Panc1 (cell line): Measurements from ENCODE around the gene CLIP3. TPM values are rescaled to one million over a fixed set of nuclear protein-coding genes. Genes with fewer than 3 reads are reported as not detected.

Experiments used
- ATAC-seq: fragments of 200-7000 bp; cut with Tn5 transposase; 2 replicates; pipeline ENCODE4 v1.9.1; 2020; ENCODE audit warnings: mild to moderate bottlenecking, moderate library complexity
- BruUV-seq: library from RNA; stranded (reverse); fragments of 400-500 nt; replicated peaks from 2 replicates; lab custom pipeline; 2021; lab: Mats Ljungman, UMichigan
- CTCF ChIA-PET: fragments of 300-600 bp; sonication (Branson Sonifier 250); formaldehyde crosslinking; loops from one replicate; lab custom pipeline; 2022; ENCODE audit warnings: antibody characterized with exemption; lab: Charles Lee
- POLR2A ChIA-PET: fragments of 300-600 bp; sonication (Branson Sonifier 250); formaldehyde crosslinking; loops from one replicate; lab custom pipeline; 2022; ENCODE audit warnings: antibody characterized with exemption; lab: Charles Lee
- DNase-seq: peaks from one replicate; pipeline ENCODE4 v3.0.0-alpha.2; 2010; ENCODE audit warnings: low read depth, low spot score
- H3K27ac ChIP-seq: 2 replicates; pipeline ENCODE4 v1.5.1; 2011; ENCODE audit warnings: mild to moderate bottlenecking, low read length, inconsistent platforms
- H3K27me3 ChIP-seq: fragments of 200-500 bp; sonication (Bioruptor generic); 2 replicates; pipeline ENCODE4 v1.6.0; 2014; ENCODE audit warnings: low read length, inconsistent platforms; ENCODE audit not compliant: control insufficient read depth, insufficient read depth
- H3K36me3 ChIP-seq: fragments of 200-500 bp; sonication (Bioruptor generic); 2 replicates; pipeline ENCODE4 v1.5.1; 2014; ENCODE audit warnings: inconsistent platforms, mild to moderate bottlenecking, low read length, moderate library complexity; ENCODE audit not compliant: control insufficient read depth, insufficient read depth
- H3K4me1 ChIP-seq: 2 replicates; pipeline ENCODE4 v1.5.1; 2011; ENCODE audit warnings: inconsistent platforms, mild to moderate bottlenecking, low read length, moderate library complexity; ENCODE audit not compliant: control insufficient read depth, insufficient read depth
- H3K4me3 ChIP-seq, 2 experiments: 2 replicates each; pipeline ENCODE4 v1.5.1; 2011 to 2012; ENCODE audit warnings: low read depth in 2 of 2, low read length in 2 of 2, mild to moderate bottlenecking in 2 of 2, inconsistent platforms in 1 of 2, moderate library complexity in 1 of 2
- H3K9me3 ChIP-seq: fragments of 200-500 bp; sonication (Bioruptor generic); 2 replicates; pipeline ENCODE4 v1.5.1; 2014; ENCODE audit warnings: low read depth, mild to moderate bottlenecking, inconsistent platforms, low read length, moderate library complexity; ENCODE audit not compliant: control insufficient read depth, insufficient read depth
- POLR2AphosphoS5 ChIP-seq: IDR thresholded peaks from 2 replicates; pipeline ENCODE4 v1.6.1; 2012; ENCODE audit warnings: mild to moderate bottlenecking, low read depth, low read length, moderate library complexity
- SIN3A ChIP-seq: IDR thresholded peaks from 2 replicates; pipeline ENCODE4 v1.6.1; 2012; ENCODE audit warnings: low read depth, mild to moderate bottlenecking, low read length, moderate library complexity, borderline replicate concordance; ENCODE audit not compliant: insufficient read depth
- TCF7L2 ChIP-seq: IDR thresholded peaks from 2 replicates; pipeline ENCODE4 v1.6.1; 2011; ENCODE audit warnings: mild to moderate bottlenecking, low read depth, low read length, inconsistent platforms
- in situ Hi-C: cut with HindIII; loops from 2 replicates; pipeline ENCODE4 v1.10.0; 2016; ENCODE audit warnings: low sequenced_read_pairs, low pct_unique_long_range_greater_than_20kb
- intact Hi-C: fragments of 100-400 bp; cut with micrococcal nuclease; formaldehyde crosslinking; loops from one replicate; pipeline ENCODE4 v1.10.0; 2022; ENCODE audit not compliant: unreplicated experiment
- total RNA-seq: library from RNA; stranded (reverse); gene quantifications from one replicate; pipeline ENCODE4 v1.2.1, GENCODE V29; 2021; ENCODE audit not compliant: unreplicated experiment
- TF ChIP-seq, protein P1 (sequence below): fragments of 450-650 bp; IDR thresholded peaks from 2 replicates; pipeline ENCODE4 v1.5.1; 2017; ENCODE audit warnings: mild to moderate bottlenecking
- TF ChIP-seq, protein P2 (sequence below), 2 experiments: IDR thresholded peaks; 2 replicates each; pipeline ENCODE4 v1.6.1; 2011 to 2012; ENCODE audit warnings: low read depth in 2 of 2, control low read depth in 1 of 2, low read length in 1 of 2, mild to moderate bottlenecking in 1 of 2, moderate library complexity in 1 of 2; ENCODE audit not compliant: insufficient read depth in 1 of 2

The CLIP3 gene
- total RNA-seq, 1 experiment from 2014 or later = 4.7 TPM

DNA sequence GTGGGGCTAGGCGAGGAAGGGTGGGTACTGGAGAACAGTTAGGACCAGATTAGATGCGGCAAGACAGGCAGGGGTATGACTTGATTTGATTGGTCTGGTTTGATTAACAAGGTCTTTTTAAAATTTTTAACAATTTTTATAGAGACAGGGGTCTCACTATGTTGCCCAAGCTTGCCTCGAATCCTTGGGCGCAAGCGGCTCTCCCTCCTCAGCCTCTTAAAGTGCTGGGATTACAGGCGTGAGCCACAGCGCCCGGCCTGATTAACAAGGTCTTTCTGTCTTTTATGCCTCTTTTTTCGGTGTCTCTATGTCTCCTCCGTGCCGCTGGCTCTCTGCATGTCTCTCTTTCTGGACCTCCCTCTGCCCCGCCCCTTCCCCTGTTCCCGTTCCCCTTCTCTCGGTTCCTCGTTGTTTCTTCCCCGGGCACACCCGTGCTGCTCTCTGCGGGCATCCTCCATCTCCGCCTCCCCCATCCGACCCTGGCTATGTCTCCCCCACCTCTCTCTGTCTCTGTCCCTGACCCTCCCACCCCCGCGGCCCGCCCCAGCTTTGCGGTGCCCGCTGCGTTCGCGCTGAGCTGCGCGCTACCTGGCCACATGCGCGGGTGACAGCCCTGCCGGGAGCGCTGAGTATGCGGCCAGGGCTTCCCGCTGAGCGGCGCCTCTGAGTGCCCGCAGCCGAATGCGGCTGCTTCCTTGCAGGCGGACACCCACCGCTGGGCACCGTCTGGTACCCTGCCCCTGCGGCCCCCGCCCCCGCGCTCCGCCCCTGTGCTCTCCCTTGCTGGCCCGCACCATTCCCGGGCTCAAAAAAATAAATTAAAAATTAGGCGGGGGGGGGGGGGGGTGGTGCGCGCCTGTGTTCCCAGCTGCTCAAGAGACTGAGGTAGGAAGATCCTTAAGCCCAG lies 45.8 kb downstream of the CLIP3 start:
- DNase-seq (no peak), ATAC-seq (peak; percentile 89)
- ChIA-PET CTCF (interaction anchor here (0.6 kb wide), 1 partner anchor 16 kb away, joined by 9 read pairs; no protein-coding TSS in a partner anchor), POLR2A (interaction anchor here (0.7 kb wide), 1 partner anchor 248 kb away, joined by 3 read pairs; no protein-coding TSS in a partner anchor)
- no peak overlapping the region for H3K27ac ChIP-seq
- intact Hi-C loops = no loop called here
- no TSS peak for BruUV-seq
- H3K27me3 ChIP-seq = 0 out of 2 replicates have a peak, but pooled peaks cover 4% of the 10 kb centered on the region
- peak overlapping the region; percentile 36 to 48 for H3K4me3 ChIP-seq
- no peaks in the 10 kb centered on the region for H3K9me3 ChIP-seq
- in situ Hi-C loops = no loop called here
- no peaks in the 10 kb centered on the region for H3K36me3 ChIP-seq
- TF ChIP-seq, protein P1, sequence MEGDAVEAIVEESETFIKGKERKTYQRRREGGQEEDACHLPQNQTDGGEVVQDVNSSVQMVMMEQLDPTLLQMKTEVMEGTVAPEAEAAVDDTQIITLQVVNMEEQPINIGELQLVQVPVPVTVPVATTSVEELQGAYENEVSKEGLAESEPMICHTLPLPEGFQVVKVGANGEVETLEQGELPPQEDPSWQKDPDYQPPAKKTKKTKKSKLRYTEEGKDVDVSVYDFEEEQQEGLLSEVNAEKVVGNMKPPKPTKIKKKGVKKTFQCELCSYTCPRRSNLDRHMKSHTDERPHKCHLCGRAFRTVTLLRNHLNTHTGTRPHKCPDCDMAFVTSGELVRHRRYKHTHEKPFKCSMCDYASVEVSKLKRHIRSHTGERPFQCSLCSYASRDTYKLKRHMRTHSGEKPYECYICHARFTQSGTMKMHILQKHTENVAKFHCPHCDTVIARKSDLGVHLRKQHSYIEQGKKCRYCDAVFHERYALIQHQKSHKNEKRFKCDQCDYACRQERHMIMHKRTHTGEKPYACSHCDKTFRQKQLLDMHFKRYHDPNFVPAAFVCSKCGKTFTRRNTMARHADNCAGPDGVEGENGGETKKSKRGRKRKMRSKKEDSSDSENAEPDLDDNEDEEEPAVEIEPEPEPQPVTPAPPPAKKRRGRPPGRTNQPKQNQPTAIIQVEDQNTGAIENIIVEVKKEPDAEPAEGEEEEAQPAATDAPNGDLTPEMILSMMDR = no peak
- TF ChIP-seq TCF7L2 = no peak
- no peak for TF ChIP-seq POLR2AphosphoS5
- no peak for TF ChIP-seq SIN3A
- TF ChIP-seq, protein P2, sequence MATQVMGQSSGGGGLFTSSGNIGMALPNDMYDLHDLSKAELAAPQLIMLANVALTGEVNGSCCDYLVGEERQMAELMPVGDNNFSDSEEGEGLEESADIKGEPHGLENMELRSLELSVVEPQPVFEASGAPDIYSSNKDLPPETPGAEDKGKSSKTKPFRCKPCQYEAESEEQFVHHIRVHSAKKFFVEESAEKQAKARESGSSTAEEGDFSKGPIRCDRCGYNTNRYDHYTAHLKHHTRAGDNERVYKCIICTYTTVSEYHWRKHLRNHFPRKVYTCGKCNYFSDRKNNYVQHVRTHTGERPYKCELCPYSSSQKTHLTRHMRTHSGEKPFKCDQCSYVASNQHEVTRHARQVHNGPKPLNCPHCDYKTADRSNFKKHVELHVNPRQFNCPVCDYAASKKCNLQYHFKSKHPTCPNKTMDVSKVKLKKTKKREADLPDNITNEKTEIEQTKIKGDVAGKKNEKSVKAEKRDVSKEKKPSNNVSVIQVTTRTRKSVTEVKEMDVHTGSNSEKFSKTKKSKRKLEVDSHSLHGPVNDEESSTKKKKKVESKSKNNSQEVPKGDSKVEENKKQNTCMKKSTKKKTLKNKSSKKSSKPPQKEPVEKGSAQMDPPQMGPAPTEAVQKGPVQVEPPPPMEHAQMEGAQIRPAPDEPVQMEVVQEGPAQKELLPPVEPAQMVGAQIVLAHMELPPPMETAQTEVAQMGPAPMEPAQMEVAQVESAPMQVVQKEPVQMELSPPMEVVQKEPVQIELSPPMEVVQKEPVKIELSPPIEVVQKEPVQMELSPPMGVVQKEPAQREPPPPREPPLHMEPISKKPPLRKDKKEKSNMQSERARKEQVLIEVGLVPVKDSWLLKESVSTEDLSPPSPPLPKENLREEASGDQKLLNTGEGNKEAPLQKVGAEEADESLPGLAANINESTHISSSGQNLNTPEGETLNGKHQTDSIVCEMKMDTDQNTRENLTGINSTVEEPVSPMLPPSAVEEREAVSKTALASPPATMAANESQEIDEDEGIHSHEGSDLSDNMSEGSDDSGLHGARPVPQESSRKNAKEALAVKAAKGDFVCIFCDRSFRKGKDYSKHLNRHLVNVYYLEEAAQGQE (IDR thresholded peaks at IDR 0.05; ENCODE audit: insufficient read depth in 1 of 2, low read depth in 2 of 2, low read length in 1 of 2) = no peak
- no peaks in the 10 kb centered on the region for H3K4me1 ChIP-seq

DNA sequence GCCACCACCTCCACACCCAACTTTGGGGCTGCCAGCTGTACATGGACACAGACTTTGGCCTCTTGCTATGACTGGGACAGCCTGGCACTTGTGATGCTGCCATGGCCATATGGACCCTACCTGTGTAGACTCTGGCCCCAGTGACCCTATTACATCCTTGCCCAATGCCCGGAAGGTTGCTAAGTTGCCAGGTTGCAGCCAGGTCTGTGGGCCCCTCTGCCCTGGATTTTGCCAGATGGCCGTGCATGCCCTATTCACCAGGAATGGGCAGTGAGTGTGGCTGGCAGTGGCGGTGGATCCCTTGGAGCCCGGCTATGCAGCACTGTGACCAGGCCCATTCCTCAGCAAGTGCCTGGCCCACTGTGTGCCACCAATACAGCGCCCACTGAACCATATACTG lies 46.6 kb downstream of the CLIP3 start:
- Histone ChIP-seq H3K4me1 (no peaks in the 10 kb centered on the region), H3K4me3 (no peak overlapping the region), H3K27ac (no peak overlapping the region), H3K9me3 (no peaks in the 10 kb centered on the region), H3K36me3 (no peaks in the 10 kb centered on the region), H3K27me3 (peaks cover 4% of the 10 kb centered on the region; the same call in 1 of the 2 replicates)
- in situ Hi-C loops = no loop called here
- TF ChIP-seq POLR2AphosphoS5 = no peak
- TF ChIP-seq TCF7L2 = no peak
- no peak for TF ChIP-seq SIN3A
- TF ChIP-seq, protein P1 = no peak
- TF ChIP-seq, protein P2 (IDR thresholded peaks at IDR 0.05; ENCODE audit: insufficient read depth in 1 of 2, low read depth in 2 of 2, low read length in 1 of 2) = no peak
- intact Hi-C loops = no loop called here
- DNase-seq = no peak
- ChIA-PET CTCF (no interaction called here), POLR2A (no interaction called here)
- ATAC-seq = no peak
- no TSS peak for BruUV-seq
